ENCODE results near the gene E2F1.

DNA sequence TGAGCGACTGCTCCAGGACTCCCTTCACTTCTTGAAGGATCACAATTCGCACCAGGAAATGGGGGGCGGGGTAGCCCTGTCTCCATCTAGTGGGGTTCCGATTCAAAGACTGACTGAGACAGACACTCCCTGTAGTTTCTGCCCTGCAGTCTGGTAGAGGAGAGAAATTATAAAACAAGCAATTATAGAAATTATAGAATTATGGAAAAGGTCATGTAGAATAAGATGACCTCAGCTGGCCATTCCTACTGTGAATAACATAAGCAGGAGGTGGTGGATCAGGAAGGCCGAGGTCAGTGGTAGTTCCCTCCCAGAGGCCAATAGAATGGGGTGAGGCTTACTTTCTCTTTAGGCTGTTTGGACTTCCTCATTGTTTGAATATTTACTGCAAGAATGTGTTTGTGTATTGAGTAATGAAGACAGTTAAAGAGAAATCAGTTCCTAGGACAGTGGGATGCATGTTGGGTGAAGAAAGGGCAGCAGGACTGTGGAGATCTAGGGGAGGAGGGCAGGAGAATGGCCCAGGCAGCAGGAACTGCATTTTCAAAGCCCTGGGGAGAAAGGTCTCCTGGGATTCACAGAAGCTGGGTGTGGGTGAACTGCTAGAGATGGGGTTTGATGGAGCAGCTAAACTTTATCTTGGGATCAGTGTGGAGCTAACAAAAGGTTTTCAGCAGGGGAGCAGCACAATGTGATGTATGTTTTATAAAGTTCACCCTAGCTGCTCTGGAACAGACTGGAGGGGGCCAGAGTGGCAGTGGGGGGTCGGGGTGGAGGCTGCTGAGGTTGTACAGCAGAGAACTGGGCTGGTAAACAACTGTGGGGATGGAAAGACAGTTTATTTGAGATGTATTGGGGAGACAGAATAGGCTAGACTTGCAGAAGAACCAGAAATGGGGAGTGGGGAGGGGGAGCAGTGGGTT lies 47.7 kb upstream of the E2F1 start:
- TF ChIP-seq CTCF (IDR thresholded peaks at IDR 0.05) (peak in 1 of 5 experiments; percentile 10), POLR2A (IDR thresholded peaks at IDR 0.05) (no peak), EP300 (IDR thresholded peaks at IDR 0.05) (peak in 1 of 2 donors; percentile 25)

Measured in tibial nerve (tissue), 4 donors.